ENCODE results near the gene OCRL.

OCRL gene

DNA sequence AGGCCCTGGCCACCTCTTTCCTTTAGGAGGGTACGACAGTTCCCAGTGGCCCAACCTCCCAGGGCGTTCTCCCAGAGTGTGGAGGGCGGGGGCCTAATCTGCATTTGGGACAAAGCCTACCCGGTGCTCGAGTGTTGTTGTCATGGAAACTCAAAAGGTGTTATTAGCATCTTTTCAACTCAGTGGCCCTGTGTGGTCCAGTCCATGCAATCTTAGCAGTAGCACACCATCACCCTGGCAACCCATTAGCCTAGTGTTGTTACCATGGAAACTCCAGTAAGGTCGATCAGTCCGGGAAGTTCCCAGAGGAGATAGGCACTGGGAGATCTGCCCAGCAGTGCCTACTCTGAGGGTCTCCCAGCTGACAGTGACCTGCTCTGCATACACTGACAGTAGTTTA, 94.5 kb downstream of the OCRL start:
- DNase-seq (ENCODE audit: low read depth), result no peak

DNA sequence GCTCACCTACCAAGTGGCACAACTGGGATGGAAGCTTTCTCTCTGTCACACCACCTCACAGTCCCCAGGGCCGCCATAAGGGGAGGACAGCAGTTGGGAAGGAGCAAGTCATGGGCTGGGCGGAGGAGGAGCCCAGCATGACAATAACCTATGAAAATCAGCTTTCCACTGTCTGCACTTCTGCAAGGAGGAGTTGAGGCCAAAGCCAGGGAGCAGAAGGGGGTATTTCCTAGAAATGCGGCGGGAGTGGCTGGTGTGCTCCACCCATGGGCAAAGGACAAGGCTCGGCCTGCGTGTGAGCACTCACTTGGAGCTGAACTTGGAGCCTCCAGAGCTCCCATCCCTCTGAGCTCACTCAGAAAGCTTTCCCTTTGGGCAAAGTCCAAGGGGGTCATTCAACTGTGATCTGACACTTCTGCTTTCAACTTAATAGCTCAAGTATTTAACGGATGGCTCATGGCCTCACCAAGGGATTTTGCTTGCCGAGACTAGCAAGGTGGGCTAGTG, 96.2 kb downstream of the OCRL start:
- DNase-seq (ENCODE audit: low read depth), result no peak

DNA sequence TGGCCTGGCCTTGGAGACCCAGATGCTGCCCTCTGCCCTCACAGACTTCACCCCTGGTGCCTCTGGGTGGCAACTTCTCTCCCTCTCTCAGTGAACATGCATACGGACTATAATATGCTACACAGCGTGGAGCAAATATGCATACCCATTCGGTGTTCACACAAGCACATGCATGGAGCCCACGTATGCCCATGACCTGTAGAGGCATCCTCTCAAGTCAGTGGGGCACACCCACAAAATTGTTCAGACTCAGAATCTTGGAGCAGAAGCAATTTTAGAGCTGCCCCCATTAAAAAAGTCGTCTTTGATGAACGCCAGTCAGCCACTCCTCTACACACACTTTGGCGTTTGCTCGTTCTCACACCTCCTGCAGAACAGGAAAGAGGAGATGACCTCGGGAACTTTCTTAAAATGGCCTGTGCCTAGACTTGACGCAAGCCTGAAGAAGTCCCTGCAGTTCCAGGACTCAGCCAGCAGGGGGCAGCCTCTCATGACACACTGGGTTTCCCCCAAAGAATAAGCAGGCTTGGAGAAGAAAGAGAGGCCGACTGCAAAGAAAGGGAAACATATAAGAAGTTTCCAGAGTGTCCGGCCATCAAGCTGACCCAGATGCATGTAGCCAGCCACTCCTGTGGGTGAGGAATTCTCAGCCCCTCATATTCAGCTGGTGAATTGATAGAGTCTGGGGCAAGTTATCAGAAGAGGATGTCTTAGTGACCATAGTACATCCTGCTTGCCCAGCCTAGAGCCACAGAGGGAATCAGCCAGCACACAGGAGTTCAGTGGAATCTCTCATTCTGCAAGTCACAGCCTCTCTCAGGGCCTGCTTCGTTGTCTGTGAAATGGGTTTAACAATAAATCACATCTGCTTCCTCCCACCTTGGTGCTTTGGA, 97.4 kb downstream of the OCRL start:
- peak; percentile 61 for DNase-seq (ENCODE audit: low read depth)

DNA sequence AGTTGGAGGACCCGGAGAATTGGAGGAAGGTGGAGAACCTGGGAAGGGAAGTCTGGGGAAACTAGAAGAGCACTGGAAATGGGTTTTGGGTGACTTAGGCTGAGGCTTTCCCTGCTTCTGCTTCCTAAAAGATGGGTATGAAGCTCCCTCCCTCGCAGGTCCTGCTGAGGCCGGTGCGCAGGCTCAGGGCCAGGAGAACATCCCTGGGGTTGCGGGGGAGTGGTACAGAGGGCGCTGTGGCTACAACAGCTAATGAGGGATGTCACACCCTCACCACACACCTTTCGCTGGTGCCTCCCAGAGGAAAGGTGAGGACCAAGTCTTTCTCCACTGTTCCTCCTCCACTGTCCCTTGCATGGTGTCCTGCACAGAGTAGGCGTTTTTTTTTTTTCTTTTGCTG, 98.9 kb downstream of the OCRL start:
- no peak for DNase-seq (ENCODE audit: low read depth)

DNA sequence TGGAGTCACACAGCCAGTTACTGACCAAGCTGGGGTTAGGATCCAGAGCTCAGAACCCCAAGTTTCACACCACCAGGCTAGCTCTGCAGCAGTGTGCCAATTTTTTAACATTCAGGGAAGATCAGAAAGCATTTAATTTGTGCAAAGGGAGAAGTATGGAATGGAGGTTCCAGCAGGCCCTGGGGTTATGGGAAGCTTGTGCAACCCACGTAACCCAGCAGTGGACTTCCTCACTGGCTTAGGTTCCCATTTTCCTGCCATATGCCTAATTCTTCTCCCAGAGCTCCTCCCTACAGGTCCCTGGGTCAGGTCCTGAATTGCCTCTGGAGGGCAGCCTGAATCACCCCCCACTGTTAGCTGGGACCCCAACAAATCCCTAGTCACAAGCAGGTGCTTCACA, 100.7 kb downstream of the OCRL start:
- no peak for DNase-seq (ENCODE audit: low read depth)

DNA sequence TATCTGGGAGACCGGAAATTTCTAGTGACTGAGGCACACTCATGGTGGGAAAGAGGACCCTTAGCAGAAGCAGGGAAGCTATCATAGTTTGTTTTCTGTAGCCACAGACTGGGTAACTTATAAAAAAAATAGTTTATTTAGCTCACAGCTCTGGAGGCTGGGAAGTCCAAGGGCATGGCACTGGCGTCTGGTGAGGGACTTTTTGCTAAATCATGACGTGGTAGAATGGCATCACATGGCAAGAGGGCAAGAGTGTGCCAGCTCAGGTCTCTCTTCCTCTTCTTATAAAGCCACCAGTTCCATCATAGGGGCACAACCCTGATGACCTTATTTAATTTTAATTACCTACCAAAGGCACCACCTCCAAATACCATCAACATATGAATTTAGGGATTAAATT, 101.4 kb downstream of the OCRL start:
- no peak for DNase-seq (ENCODE audit: low read depth)

DNA sequence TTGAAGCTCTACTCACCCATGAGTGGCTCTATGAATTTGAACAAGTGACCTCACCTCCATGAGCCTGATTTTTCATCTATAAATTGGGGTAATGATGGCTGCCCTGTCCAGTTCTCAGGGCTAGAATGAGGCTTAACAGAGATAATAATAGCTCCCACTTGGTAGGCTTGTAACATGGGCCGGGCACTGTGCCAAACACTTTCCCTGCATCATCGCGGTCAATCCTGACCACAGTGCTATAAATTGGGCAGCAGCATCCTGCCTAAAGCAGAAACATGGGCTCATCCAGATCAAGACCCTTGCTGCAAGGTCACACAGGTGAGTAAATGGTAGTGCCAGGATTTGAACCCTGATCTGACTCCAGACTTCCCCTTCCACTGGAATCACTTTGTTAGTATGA, 101.9 kb downstream of the OCRL start:
- DNase-seq (ENCODE audit: low read depth), result peak; percentile 35

Measured in EH (cell line).